SJCRH30 (cell line): ENCODE results near the gene OR51E1. TPM values are rescaled to one million over a fixed set of nuclear protein-coding genes. Genes with fewer than 3 reads are reported as not detected.

Source experiments
- DNase-seq, 2 experiments: peaks; one replicate each; pipeline ENCODE4 v3.0.0-alpha.2; 2015 to 2020
- H3K27ac ChIP-seq: fragments of 250-450 bp; sonication (Bioruptor Pico); 2 replicates; pipeline ENCODE4 v1.5.1; 2020; ENCODE audit warnings: mild to moderate bottlenecking, moderate library complexity
- H3K27me3 ChIP-seq: fragments of 250-450 bp; sonication (Bioruptor Pico); 2 replicates; pipeline ENCODE4 v1.5.1; 2020; ENCODE audit warnings: mild to moderate bottlenecking, moderate library complexity
- H3K36me3 ChIP-seq: fragments of 250-450 bp; sonication (Bioruptor Pico); 2 replicates; pipeline ENCODE4 v1.5.1; 2020; ENCODE audit warnings: mild to moderate bottlenecking, moderate library complexity
- H3K4me1 ChIP-seq: fragments of 250-450 bp; sonication (Bioruptor Pico); 2 replicates; pipeline ENCODE4 v1.5.1; 2020; ENCODE audit warnings: mild to moderate bottlenecking, moderate library complexity
- H3K4me3 ChIP-seq: fragments of 250-450 bp; sonication (Bioruptor Pico); 2 replicates; pipeline ENCODE4 v1.5.1; 2020; ENCODE audit warnings: mild to moderate bottlenecking, moderate library complexity
- H3K9me3 ChIP-seq: fragments of 250-450 bp; sonication (Bioruptor Pico); replicated peaks from 2 replicates; pipeline ENCODE4 v1.5.1; 2020; ENCODE audit warnings: mild to moderate bottlenecking, moderate library complexity
- total RNA-seq: library from RNA; depleted of rRNA; stranded (reverse); fragments of >200 nt; shearing (Covaris generic); gene quantifications from 2 replicates; pipeline ENCODE4 v1.2.3, GENCODE V29; 2014

The OR51E1 gene
- total RNA-seq, 1 experiment from 2014 or later = not detected

DNA sequence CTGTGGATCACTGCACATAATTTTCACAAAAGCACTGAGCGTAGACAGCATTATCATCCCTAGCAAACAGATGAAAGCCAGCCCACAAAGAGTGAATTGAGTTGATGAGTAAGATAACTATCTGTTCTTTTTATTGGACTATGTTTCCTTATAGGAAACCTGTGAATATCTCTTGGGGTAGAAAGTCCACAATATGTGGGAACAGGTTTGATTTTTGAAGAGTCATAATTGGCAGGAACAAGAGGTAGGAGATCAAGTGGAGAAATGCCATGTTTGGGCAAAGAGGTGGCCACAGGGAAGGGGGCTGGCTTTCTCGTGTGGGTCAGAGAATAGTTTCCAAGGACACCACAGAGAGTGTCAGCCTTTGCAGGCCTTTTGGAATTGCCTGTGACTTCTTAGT is 30.0 kb downstream of the OR51E1 start:
- Histone ChIP-seq H3K27ac (no peak overlapping the region), H3K36me3 (no peaks in the 10 kb centered on the region), H3K4me3 (no peak overlapping the region), H3K27me3 (no peaks in the 10 kb centered on the region), H3K4me1 (peaks cover 20% of the 10 kb centered on the region), H3K9me3 (no peaks in the 10 kb centered on the region)
- DNase-seq = no peak

DNA sequence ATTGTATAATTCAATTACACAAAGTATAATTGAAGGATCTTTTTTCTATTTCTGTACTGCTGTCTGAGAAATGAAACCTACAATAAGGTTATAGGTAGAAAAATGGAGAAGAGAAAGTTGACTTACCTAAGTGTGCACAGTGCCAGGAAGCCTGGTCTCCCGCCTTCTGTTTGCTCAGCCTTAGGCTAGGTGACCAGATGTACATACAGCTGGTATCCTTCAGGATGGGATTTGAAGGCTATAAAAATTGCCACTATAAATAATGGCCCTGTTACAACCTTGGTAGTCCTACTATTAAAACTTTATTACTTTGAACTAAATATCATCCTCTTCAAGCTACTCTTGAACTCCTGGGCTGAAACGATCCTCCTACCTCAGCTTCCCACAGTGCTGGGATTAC is 34.2 kb downstream of the OR51E1 start:
- Histone ChIP-seq H3K4me1 (peaks cover 24% of the 10 kb centered on the region), H3K27ac (no peak overlapping the region), H3K36me3 (no peaks in the 10 kb centered on the region), H3K27me3 (no peaks in the 10 kb centered on the region), H3K4me3 (no peak overlapping the region), H3K9me3 (no peaks in the 10 kb centered on the region)
- DNase-seq = no peak

DNA sequence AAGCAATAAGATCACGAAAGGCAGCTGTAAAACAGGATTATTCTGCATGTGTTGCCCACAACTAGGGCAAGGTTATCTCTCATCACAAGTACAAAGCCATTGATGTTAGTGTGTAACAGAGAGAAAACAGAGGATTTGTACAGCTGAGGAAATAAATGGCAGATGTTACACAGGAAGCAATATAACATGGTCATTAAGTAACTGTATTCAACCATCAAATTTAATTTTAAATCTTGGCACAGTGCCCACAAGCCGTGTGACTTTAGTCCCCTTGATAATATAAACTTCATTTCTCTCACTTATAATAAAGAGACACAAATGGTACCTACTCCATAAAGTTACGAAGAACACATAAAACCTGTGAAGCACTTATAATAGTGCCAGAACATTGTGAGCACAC is 36.6 kb downstream of the OR51E1 start:
- no peaks in the 10 kb centered on the region for H3K9me3 ChIP-seq
- DNase-seq = peak in 1 of 2 experiments; percentile 61
- H3K4me1 ChIP-seq = peaks cover 15% of the 10 kb centered on the region
- no peak overlapping the region for H3K4me3 ChIP-seq
- H3K27me3 ChIP-seq = no peaks in the 10 kb centered on the region
- H3K27ac ChIP-seq = peak overlapping the region; percentile 22
- no peaks in the 10 kb centered on the region for H3K36me3 ChIP-seq

DNA sequence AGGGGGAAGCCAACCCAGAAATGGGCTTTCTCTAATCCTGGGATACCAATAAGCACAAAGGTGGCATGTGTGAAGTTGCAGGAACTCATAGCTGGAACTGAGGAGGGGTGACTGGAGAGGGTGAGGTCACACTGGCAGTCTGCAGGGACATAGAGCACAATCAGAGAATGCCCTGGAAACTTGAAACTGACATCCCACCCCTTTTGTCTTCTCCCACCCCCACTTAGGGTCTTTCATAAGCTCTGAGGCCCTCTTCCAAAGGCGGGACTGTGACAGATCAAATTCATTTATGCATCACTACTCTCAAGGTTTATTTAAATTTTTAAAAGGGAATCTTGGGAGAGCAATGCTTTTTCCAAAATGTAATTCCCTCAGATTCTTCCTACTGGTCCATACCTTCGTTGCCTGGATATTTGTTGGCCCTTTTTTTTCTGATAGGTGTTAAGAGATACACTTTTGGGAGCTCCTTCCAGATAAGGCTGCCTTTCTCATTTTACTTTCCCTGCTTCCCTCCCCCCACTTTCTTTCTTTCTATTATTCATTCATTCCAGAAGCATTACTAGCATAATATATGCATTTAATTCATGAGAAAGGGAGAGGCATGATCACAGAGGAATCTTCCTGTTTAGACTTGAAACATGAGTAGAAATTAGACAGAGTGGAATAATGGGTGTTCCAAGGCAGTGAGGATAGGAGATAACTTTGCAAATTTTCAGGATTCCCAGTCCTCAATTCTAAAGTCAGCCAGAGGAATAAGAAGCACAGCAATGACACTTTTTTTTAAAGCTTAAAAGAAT is 39.0 kb downstream of the OR51E1 start:
- DNase-seq = no peak
- H3K36me3 ChIP-seq = no peaks in the 10 kb centered on the region
- no peak overlapping the region for H3K4me3 ChIP-seq
- no peaks in the 10 kb centered on the region for H3K27me3 ChIP-seq
- H3K9me3 ChIP-seq = no peaks in the 10 kb centered on the region
- peaks cover 15% of the 10 kb centered on the region for H3K4me1 ChIP-seq
- no peak overlapping the region for H3K27ac ChIP-seq

DNA sequence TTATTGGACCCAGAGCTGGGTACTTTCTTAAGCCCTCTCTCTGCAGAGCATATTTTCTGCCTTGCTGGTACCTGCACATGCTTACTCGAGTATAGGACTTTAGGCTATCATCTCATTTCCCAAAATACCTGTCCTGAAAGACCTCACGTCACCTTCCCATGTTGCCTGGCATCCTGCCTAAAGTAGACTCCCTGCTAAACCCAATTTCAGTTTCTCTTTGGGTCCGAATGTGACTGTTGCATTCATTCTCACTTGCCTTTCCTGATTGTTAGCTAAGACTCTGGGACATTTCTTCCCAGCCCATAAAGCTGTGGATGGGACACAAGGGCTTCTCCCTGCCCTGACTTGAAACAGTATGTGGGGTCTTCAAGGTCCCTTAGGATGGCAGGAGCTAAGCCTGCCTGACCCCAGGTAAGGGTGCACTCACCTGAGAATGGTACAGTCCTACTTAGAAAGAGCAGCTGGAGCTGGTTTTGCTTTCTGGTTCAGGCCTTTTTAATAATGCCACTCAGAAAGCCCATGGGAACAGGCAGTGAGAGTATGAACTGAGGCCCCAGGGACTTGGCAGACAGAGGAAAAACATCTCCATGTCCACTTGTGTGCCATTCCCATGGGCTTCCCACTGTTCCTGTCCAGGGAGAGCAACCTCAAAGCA is 41.0 kb downstream of the OR51E1 start:
- H3K4me3 ChIP-seq = no peak overlapping the region
- H3K27me3 ChIP-seq = no peaks in the 10 kb centered on the region
- no peak overlapping the region for H3K27ac ChIP-seq
- DNase-seq = no peak
- no peaks in the 10 kb centered on the region for H3K36me3 ChIP-seq
- H3K4me1 ChIP-seq = peaks cover 7% of the 10 kb centered on the region
- no peaks in the 10 kb centered on the region; the same call in 1 of the 2 replicates for H3K9me3 ChIP-seq

- Histone ChIP-seq H3K27ac (no peak overlapping the region), H3K4me3 (no peak overlapping the region), H3K4me1 (peaks cover 8% of the 10 kb centered on the region; the same call in 1 of the 2 replicates), H3K27me3 (no peaks in the 10 kb centered on the region), H3K9me3 (no peaks in the 10 kb centered on the region), H3K36me3 (no peaks in the 10 kb centered on the region)
- DNase-seq = no peak
These were observed 51.7 kb downstream of the OR51E1 start for GRCh38 chr11:4695442-4695841.

DNA sequence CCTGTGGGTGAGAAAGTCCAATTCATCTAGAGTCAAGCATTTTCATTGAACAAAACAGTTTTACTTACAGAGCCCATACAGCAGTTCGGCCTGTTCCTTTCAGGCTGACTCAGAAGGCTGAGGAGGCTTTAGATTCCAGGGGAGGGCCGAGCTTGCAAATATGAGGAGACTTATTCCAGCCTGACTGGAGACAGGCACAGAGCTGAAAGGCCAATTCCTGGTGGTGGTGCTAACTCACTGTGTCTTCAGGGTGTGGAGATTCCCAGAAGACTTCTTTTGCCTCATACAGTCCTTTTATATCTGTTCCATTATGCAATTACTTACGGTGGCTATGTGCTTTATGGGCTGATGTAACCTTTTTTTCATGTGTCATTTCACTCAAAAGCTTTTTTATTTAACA is 53.8 kb downstream of the OR51E1 start, which contains the start of gene OR51E2:
Gene OR51E2, minus strand, starts transcription at position 269 of the 400 bp plus-strand sequence. CDS start 15,142 bp downstream, outside the sequence.
- Histone ChIP-seq H3K36me3 (no peaks in the 10 kb centered on the region), H3K27ac (no peak within 1 kb of the TSS), H3K27me3 (no peaks in the 10 kb centered on the region), H3K4me1 (peaks cover 8% of the 10 kb centered on the region; the same call in 1 of the 2 replicates), H3K9me3 (no peaks in the 10 kb centered on the region), H3K4me3 (no peak within 1 kb of the TSS)
- DNase-seq = no peak

- Histone ChIP-seq H3K36me3 (no peaks in the 10 kb centered on the region), H3K4me3 (no peak overlapping the region), H3K27me3 (no peaks in the 10 kb centered on the region), H3K9me3 (no peaks in the 10 kb centered on the region), H3K27ac (no peak overlapping the region), H3K4me1 (peaks cover 26% of the 10 kb centered on the region)
- DNase-seq = no peak
These were observed 56.1 kb downstream of the OR51E1 start for GRCh38 chr11:4699697-4700435.

- no peak for DNase-seq
- no peaks in the 10 kb centered on the region for H3K36me3 ChIP-seq
- H3K4me1 ChIP-seq = peaks cover 23% of the 10 kb centered on the region
These were observed 56.6 kb downstream of the OR51E1 start for GRCh38 chr11:4700436-4700820.

GRCh38 chr11:4704054-4704789 is 60.4 kb downstream of the OR51E1 start, which contains the start of gene MMP26:
TSS of gene MMP26 (plus strand) at chr11:4704784.
- Histone ChIP-seq H3K4me1 (peaks cover 23% of the 10 kb centered on the region), H3K27ac (peak within 1 kb of the TSS; percentile 82), H3K9me3 (no peaks in the 10 kb centered on the region), H3K36me3 (no peaks in the 10 kb centered on the region), H3K27me3 (no peaks in the 10 kb centered on the region), H3K4me3 (peak within 1 kb of the TSS; percentile 44)
- peak; percentile 72 to 84 for DNase-seq

More at GRCh38 chr11:4700436-4700820, 56.6 kb downstream of the OR51E1 start:
- H3K4me3 ChIP-seq = no peak overlapping the region
- no peaks in the 10 kb centered on the region for H3K9me3 ChIP-seq
- no peaks in the 10 kb centered on the region for H3K27me3 ChIP-seq
- no peak overlapping the region for H3K27ac ChIP-seq

DNA sequence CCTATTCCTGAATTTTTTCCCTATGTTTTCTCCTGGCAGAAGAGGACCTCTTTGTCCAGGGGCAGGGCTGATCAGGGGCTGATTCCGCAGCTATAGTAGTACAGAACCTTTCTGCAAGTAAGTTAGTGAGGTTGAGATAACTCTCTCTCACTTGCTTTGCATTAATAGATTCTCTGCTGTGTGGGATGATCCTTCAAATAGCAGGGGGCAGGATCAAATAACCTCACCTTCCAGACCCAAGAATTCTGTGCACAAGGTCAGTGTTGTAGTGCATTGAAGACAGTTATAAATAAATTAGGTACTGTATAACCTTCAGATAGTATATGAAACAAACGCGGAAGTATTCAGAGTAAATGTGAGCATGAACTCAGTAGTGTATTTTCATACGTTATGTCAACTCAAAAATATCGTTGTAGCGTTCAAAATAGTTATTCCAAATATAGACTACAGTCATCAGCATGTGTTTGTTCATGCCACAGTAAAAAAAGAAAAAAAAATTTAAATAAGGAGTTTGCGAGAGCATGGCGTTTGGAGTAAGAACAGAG is 61.1 kb downstream of the OR51E1 start:
- peak overlapping the region; percentile 82 for H3K27ac ChIP-seq
- no peaks in the 10 kb centered on the region for H3K9me3 ChIP-seq
- no peaks in the 10 kb centered on the region for H3K27me3 ChIP-seq
- peak in 1 of 2 experiments; percentile 11 for DNase-seq
- H3K36me3 ChIP-seq = no peaks in the 10 kb centered on the region
- peaks cover 23% of the 10 kb centered on the region for H3K4me1 ChIP-seq
- peak overlapping the region; percentile 44 for H3K4me3 ChIP-seq
